GM19035 (cell line): ENCODE data around the gene HDAC10.

Experiments used
- ATAC-seq: cut with Tn5 transposase; IDR thresholded peaks from one replicate; pipeline ENCODE4 v1.9.1; 2021; ENCODE audit not compliant: unreplicated experiment

The HDAC10 gene

DNA sequence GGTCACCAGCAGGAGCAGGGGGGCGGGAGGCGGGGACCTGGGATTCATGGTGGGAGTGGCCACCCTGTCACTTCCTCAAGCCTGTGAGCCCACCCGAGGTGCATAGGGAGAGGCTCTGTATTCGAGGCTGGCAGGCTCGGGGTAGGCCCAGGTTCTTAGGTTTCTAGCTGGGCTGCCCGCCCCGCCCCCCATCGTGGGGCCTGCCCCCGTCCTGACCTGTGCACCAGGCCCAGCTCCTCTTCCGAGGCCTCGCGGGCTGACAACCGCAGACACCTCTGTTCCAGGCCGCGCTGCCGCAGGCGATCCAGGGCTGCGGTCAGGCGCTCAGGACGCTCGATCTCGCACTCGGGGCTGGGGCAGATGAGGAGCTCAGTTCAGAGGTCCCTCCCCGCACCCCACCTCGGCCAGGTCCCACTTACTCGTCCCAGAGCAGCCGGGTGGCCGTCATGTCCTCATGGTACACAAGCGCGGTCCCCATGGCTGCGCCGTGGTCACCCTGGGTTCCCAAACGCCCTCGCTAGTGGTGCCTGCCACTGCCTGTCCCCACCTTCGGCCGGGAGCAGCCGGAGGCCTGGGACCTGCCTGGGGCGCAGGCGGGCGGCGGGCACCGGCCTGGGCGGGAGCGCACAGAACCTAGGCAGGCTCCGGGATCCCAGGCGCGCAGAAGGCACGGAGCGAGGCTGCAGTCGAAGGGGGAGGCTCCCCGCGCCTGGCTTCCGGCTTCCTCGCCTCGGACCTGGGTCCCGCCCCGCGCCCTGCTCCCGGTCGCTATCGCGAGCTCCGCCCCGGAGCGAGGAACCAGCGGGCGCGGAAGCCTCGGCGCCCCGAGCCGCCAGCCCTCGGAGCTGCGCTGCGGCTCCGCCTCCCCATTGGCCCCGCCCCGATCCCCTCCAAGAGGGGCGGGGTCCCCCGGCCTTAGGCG is at the start of gene HDAC10:
Gene HDAC10 (minus strand): TSS at position 711 of the 922 bp plus-strand sequence. CDS start 233 bp downstream, at position 478.
- ATAC-seq, result peak; percentile 51

DNA sequence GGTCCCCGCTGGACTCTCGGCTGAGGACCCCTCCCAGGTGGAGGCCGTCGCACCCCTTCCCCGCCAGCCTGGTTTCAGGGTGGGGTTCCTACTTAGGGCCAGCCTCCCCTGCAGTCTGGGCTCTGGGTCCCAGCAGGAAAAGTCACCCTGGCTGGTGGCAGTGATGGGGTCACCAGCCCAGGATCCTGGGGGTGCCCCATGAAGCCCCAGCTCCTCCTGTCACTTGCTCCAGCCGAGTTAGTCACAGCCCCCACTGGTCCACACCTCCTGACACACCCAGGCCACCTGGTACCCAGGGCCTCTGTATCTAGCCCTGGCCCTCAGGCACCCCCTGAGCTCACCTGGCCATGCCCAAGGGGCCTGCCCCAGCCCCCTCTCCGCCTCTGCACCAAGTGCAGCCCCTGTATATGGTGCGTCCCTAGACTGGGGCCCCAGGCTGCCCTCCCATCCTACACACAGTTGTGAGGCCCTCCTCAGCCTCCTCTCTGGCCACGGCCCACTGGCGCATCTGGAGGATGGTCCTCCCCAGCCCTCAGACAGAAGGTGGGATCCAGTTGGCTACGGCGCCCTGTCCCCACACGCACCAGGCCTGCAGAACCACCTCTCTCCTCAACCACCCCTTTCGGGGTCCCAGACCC is 49.7 kb upstream of the HDAC10 start:
- no peak for ATAC-seq

DNA sequence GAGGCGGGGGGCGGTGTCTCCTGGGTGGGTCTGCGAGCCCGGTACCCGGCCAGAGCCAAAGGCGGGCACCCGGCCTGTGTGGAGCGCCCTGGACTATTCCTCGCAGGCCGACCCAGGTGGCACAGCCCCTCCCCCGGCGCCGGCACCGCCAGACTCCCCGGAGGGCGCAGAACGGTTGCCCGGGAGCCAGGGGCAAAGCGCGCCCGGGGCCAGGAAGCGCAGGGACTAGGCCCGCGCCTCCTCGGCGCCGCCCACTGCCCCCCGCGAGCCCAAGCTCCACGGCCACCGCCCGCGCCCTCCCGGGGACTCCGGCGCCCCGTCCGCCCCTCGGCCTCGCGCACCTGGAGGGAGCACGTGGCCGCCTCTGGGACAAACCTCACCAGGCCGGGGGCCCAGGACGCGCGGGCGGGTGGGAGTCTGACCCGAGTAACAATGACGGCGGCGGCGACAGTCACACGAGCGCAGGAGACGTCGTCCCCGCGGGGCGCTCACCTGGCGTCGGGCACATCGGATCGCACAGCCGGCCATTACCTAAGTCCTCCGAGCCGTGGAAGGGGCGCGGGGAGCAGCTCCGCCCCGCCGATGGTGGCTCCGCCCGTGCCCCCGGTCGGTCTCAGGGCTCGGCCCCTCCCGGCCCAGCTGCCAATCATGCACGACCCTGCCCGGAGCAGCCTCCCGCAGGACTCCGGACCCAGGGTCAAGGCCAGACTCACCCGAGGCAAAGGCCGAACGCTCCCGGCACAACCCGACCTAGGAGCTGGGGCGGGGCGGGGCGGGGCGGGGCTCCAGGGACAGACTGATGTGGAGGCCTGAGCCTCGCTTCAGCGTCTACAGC is 48.9 kb upstream of the HDAC10 start:
- no peak for ATAC-seq

DNA sequence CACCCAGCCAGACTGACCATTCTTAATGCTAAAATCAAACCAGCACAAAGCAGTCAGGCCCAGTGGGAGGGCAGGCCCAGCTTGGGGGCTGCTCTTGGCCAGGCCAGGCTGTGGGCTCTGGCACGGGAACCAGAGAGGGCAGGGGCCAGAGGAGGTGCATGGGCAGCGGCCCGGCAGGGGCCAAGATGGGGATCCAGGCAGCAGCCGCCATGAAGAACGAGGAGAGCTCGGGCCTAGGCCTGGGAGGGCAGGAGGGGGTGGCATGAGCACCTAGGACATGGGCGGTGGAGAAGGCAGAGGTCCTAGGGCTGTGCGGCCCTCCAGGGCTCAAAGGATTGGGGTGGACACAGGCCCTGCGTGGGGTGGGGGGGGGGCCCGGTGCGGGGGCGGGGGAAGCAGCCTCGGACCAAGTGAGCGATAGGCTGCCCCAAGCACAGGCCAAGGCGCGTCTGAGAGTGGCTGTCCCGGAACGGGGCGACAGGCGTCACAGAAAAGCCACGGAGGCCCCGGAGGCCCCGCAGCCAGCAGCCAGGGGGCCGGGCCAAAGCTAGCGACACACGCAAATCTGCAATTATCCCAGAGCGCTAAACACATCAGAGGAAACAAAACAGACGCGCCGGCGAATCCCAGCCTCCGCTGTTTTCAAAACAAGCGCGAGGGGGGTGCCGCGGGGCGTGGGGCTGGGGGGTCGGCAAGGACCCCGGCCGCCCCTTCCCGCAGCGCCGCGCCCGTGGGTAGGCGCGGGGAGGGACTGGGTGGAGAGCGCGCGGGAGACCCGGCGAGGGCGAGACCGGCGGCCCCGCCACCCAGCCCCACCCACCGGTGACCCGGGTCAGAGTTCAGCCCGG is 48.1 kb upstream of the HDAC10 start:
- no peak for ATAC-seq

DNA sequence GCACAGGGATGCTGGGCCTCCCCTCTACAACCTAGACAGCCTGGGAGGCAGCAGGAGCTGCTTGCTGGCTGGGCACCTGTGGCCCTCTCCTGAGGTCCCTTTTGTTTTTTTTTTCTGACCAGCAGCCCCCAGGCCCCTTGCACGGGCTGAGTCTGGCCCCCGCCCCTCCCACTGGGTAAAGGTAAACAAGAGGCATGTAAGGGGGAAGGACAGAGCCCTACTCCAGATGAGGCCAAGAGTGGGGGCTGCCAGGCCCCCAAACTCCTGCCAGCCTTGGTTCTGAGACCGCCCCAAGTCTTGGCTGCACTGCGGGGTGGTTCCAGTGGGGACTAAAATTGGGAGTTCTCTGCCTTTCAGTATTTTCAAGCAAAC is 47.2 kb upstream of the HDAC10 start:
- no peak for ATAC-seq

GRCh38 chr22:50297510-50298265 is 46.6 kb upstream of the HDAC10 start:
- ATAC-seq, result no peak

- no peak for ATAC-seq
These were observed 45.8 kb upstream of the HDAC10 start for GRCh38 chr22:50296658-50297490.

DNA sequence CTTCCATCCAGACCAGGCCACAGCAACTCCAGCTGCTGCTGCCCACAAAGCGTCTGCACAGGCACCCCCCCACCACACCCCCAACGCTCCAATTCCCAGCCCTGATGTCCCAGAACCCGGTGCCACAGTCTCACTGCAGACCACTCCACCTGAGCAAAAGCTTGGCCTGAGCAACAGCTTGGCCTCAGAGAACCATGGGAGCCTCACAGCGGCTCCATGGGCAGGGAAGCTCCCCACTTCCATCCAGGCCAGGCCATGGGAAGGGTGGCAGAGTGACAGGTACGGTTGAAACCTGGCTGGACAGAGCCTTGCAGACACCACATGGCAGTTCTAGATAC is 43.2 kb upstream of the HDAC10 start:
- no peak for ATAC-seq

DNA sequence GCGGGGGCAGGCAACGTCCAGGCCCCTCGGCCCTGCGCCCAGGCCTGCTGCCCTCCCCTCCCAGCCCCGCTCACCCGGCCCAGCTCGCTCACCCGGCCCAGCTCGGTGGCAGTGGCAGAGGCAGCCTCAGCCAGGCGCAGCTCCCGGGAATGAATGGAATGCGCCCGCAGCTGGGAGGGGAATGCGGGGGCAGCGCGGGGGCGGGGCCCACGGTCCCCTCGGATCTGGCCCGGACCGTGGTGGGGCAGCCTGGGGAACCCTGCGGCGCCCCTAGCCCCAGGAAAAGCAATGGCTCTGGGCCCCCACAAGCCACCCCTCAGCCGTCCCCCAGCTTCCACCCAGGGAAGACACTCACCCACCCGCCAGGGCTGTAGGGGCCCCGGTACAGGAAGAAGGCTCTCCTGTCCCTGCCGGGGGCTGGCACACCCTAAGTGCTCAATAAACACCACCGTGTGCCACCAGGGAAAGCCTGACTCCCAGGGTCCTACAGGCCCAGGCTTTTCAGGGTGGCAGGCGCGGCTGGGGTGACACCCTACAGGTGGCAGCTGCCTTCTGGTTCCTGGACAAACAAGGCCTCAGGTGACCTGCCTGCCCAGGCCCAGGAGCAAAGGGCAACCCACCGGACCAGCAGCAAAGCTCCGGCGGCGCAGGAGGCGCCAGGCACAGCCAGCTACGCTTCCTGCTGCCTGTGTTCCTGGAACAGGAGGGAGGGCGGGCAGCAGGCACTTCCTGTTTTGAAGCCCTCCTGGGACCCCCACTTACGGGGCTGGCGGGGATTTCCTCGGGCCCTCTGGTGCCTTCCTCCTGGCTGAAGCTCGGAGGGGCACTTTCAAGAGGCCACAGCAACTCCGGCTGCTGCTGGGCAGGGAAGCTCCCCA is 42.6 kb upstream of the HDAC10 start:
- no peak for ATAC-seq

DNA sequence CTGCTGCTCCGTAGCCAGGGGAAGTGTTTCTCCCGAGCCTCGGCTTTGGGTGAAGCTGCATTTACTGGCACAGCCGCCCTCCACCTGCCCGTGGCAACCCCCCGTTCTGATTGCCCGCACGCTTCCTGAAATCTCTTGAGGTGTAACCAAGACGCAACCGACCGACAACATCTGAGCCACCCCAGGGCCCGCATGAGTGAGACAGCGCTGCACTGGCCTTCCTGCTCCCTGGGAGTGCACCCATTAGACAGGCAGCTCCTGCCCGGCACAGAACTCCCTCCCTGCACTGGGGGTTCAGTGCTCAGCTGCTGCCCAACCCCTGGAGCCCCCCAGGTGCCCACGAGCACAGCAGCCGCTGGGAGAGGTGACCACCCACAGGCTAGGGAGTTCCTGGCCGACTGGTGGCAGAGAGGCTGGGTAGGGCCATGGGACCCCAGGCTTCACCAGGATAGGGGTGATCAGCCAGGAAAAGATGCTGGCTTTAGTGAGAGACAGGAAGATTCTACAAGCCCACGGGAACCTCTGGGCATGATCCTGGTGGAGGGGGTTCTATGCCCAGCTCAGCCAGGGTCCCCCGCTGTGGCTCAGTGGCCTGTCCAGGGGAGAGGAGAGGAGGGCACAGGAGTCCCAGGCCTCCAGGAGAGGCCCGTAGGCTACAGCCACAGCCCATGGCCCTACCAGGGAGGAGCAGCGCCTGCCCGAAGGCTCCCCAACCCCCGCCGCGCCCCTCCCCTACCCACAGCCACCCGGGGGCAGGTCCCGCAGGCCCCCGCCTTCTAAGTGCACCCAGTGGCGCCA is 41.8 kb upstream of the HDAC10 start:
- no peak for ATAC-seq

GRCh38 chr22:50289942-50290630 is 39.0 kb upstream of the HDAC10 start:
- ATAC-seq, result no peak

GRCh38 chr22:50289151-50289941 is 38.3 kb upstream of the HDAC10 start:
- no peak for ATAC-seq

DNA sequence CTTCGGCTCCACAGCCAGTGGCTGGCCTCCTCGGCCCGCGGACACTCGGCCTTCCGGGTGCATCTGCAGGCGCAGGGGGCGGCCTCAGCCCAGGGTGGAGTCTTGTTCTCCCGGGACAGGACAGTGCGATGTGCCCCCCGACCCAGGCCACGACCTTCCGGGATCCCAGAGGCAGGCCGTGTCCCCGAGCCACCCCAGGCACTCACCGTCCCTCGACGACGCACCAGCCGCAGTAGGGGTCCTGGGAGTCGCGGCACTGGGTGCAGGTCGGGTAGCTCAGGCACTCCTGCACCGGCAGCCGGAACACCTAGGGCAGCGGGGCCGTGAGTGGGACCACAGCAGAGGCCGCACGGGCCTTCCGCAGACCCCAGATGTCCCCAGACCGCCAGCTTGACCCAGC is 36.7 kb upstream of the HDAC10 start:
- no peak for ATAC-seq

- ATAC-seq, result no peak
These were observed 35.7 kb upstream of the HDAC10 start for GRCh38 chr22:50286701-50287318.

- no peak for ATAC-seq
These were observed 35.2 kb upstream of the HDAC10 start for GRCh38 chr22:50286275-50286674.
